Aorta (tissue), 5 donors: ENCODE data around the gene HNRNPF. TPM values are rescaled to one million over a fixed set of nuclear protein-coding genes. Genes with fewer than 3 reads are reported as not detected.

Experiments used
- ATAC-seq: fragments of 200-7000 bp; cut with Tn5 transposase; one replicate; pipeline ENCODE4 v1.9.1; 2022; ENCODE audit warnings: moderate library complexity; ENCODE audit not compliant: low FRiP score
- DNase-seq, 2 donors: peaks; one replicate each; pipeline ENCODE4 v3.0.0-alpha.2; 2020
- H3K27ac ChIP-seq, 2 donors: one replicate each; pipeline ENCODE4 v1.5.1; 2013; ENCODE audit warnings: low read length in 2 of 2, mild to moderate bottlenecking in 2 of 2, moderate library complexity in 2 of 2, control low read depth in 1 of 2, inconsistent platforms in 1 of 2, low read depth in 1 of 2
- H3K27me3 ChIP-seq, 2 donors: one replicate each; pipeline ENCODE4 v1.6.1; 2013; ENCODE audit warnings: control low read depth in 1 of 2, low read length in 1 of 2, mild to moderate bottlenecking in 1 of 2, moderate library complexity in 1 of 2; ENCODE audit not compliant: insufficient read depth in 2 of 2, control insufficient read depth in 1 of 2
- H3K36me3 ChIP-seq, 2 donors: one replicate each; pipeline ENCODE4 v1.6.1; 2013; ENCODE audit warnings: control low read depth in 1 of 2, low read length in 1 of 2, mild to moderate bottlenecking in 1 of 2; ENCODE audit not compliant: insufficient read depth in 2 of 2, control insufficient read depth in 1 of 2
- H3K4me1 ChIP-seq, 2 donors: one replicate each; pipeline ENCODE4 v1.6.1; 2013; ENCODE audit warnings: low read length in 2 of 2, control low read depth in 1 of 2, mild to moderate bottlenecking in 1 of 2, moderate library complexity in 1 of 2; ENCODE audit not compliant: insufficient read depth in 2 of 2, control insufficient read depth in 1 of 2
- H3K4me3 ChIP-seq, 2 donors: one replicate each; pipeline ENCODE4 v1.5.1; 2013; ENCODE audit warnings: low read length in 2 of 2, control low read depth in 1 of 2, mild to moderate bottlenecking in 1 of 2
- H3K9me3 ChIP-seq: one replicate; pipeline ENCODE4 v1.6.1; 2013; ENCODE audit warnings: mild to moderate bottlenecking, low read length; ENCODE audit not compliant: control insufficient read depth
- WGBS, 2 donors: extraction: QIAGEN DNeasy Blood & Tissue Kit; methylation state at CpG; one replicate each; pipeline ENCODE4 v1.1.7; 2013; 5-methylcytosine and 5-hydroxymethylcytosine counted together
- intact Hi-C, 2 donors: fragments of 100-400 bp; cut with DNase I; formaldehyde crosslinking; loops; one replicate each; pipeline versions ENCODE4 v1.14.2 to v1.15.0; 2022
- polyA plus RNA-seq, 2 donors: library from polyadenylated mRNA; stranded (reverse); fragments of 200-250 nt; gene quantifications; one replicate each; pipeline ENCODE4 v1.2.3, GENCODE V29; 2013
- total RNA-seq, 2 donors: library from RNA; stranded (reverse); fragmentation: NEBNext Ultra II Directional; extraction: Animal tissue kit (Norgen Biotek cat#: 25700); gene quantifications; one replicate each; pipeline ENCODE4 v1.2.1, GENCODE V29; 2021
- donor health status: healthy with polysubstance abuse.
- donor health status: Bipolar disorder and iron deficiency.
- donor health status: DM: no; HTN: no; CAD: no.
- donor health status: DM: no; HTN: no; CAD: no.
- donor health status: DM: yes; HTN: yes; CAD: no.

The HNRNPF gene
- total and polyA plus RNA-seq, 4 donors: 54.3 to 114 (median 83.3) TPM

DNA sequence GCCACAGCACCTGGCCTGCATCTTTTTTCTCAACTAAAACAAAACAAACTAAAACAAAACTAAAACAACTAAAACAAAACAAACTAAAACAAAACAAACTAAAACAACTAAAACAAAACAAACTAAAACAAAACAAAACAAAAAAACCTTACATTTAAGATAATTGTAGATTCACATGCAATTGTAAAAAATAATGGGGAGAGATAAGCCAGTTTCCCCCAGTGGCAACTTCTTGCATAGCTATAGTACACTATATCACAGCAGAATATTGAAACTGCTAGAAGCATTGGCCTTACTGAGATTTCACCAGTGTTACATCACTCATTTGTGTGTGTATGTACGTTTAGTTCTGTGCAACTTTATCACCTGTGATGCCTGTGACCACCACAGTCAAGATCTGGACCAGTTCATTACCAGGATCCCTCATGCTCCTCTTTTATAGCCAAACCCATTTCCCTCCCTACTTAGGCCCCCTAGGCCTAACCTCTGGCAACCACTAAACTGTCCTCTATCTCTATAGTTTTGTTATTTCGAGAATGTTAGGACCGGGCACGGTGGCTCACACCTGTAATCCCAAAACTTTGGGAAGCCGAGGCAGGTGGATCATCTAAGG, 28.3 kb downstream of the HNRNPF start:
- Histone ChIP-seq H3K4me3 (no peak overlapping the region), H3K27me3 (peaks cover 0 to 2% of the 10 kb centered on the region in 2 donors), H3K27ac (no peak overlapping the region), H3K4me1 (no peaks in the 10 kb centered on the region), H3K9me3 (no peaks in the 10 kb centered on the region), H3K36me3 (peaks cover 0 to 2% of the 10 kb centered on the region in 2 donors)
- intact Hi-C loops: no loop called here
- ATAC-seq (no peak), DNase-seq (peak in 1 of 2 donors; percentile 3)
- WGBS, 2 donors: 87 to 92% methylated on average over 5 of the region's 5 CpGs

DNA sequence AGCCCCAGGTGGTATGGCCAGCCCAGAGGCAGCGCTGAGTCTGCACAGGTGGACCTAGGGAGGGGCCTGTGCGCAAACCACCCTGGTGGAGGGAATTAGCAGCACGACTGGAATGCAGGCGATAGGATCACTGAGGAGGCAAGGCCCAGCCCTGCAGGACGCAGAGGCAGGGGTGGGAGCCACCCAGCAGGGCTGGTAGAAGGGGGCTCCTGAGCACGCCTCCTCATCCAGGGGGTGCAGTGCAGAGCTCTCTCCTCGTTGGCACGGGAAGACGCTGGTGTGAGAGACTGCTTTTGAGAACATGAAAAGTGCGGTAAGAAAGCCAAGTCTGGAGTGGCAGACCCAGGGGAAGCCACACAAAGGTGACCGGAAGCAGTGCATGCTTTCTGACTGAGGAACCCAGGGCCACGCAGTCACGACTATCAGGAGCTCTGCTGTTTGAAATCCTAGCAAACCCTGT, 31.5 kb downstream of the HNRNPF start:
- DNase-seq (peak; percentile 13 to 66), ATAC-seq (no peak)
- Histone ChIP-seq H3K36me3 (no peaks in the 10 kb centered on the region), H3K27me3 (no peaks in the 10 kb centered on the region), H3K4me1 (no peaks in the 10 kb centered on the region), H3K4me3 (no peak overlapping the region), H3K27ac (no peak overlapping the region), H3K9me3 (no peaks in the 10 kb centered on the region)
- 80 to 87% methylated on average over 13 of the region's 13 CpGs for WGBS, 2 donors
- intact Hi-C loops: no loop called here

DNA sequence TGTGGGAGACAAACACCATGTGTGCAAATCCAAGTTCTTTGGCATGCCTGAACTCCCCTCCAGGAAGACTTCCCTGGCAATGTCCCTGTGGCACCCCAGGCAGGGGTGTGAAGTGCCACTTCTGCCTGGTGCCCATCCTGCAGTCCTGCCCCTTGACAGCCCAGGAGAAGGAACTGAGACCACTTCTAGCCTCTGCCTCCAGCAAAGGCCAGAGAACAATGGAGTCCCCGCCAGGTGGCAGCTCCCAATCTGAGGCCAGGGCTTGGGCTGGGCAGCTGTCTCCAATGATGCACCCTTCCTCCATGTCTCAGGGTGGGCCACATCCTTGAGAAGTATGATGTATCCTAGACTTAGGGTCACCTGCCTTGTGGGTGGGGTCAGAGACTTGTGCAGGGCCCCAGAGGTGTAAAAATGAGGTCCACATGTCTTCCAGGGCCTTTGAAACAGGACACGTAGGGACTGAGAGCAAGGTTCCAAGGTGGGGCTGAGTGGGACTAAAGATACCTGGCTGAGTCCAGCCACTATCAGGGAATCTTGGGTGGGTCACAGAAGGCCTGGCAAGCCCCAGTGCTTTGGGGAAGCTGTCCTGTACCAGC, 32.1 kb downstream of the HNRNPF start:
- ATAC-seq (no peak), DNase-seq (peak; percentile 29 to 53)
- H3K27ac ChIP-seq: no peak overlapping the region
- no peaks in the 10 kb centered on the region for H3K4me1 ChIP-seq
- H3K36me3 ChIP-seq: no peaks in the 10 kb centered on the region
- 48 to 76% methylated on average over 2 of the region's 2 CpGs for WGBS, 2 donors
- H3K27me3 ChIP-seq: no peaks in the 10 kb centered on the region
- H3K4me3 ChIP-seq: no peak overlapping the region
- intact Hi-C loops: no loop called here
- no peaks in the 10 kb centered on the region for H3K9me3 ChIP-seq

DNA sequence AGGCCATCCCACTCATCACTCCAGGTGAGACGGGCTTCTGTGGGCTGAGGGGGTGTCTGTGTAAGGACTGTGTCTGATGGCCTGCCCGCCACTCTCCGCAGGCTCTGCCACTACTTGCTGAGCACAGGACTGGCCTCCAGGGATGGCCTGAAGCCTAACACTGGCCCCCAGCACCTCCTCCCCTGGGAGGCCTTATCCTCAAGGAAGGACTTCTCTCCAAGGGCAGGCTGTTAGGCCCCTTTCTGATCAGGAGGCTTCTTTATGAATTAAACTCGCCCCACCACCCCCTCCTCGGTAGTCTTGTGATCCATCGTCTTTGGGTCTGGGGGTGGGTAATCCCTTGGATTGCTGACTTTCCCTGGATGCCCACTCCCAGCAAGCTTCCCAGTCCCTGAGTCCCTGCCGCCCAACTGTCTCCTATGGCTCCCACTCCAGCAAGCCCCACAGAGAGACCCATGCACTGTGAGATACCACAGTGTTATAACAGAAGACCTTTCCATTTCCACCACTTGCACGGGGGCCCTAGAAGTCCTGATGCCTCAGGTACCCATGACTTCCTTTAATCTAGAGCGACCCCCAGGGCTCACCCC, 32.8 kb downstream of the HNRNPF start:
- Histone ChIP-seq H3K9me3 (no peaks in the 10 kb centered on the region), H3K36me3 (no peaks in the 10 kb centered on the region), H3K4me3 (no peak overlapping the region), H3K27me3 (no peaks in the 10 kb centered on the region), H3K4me1 (no peaks in the 10 kb centered on the region), H3K27ac (no peak overlapping the region)
- ATAC-seq (no peak), DNase-seq (peak; percentile 23 to 65)
- WGBS, 2 donors: 89 to 94% methylated on average over 9 of the region's 9 CpGs
- intact Hi-C loops: no loop called here

DNA sequence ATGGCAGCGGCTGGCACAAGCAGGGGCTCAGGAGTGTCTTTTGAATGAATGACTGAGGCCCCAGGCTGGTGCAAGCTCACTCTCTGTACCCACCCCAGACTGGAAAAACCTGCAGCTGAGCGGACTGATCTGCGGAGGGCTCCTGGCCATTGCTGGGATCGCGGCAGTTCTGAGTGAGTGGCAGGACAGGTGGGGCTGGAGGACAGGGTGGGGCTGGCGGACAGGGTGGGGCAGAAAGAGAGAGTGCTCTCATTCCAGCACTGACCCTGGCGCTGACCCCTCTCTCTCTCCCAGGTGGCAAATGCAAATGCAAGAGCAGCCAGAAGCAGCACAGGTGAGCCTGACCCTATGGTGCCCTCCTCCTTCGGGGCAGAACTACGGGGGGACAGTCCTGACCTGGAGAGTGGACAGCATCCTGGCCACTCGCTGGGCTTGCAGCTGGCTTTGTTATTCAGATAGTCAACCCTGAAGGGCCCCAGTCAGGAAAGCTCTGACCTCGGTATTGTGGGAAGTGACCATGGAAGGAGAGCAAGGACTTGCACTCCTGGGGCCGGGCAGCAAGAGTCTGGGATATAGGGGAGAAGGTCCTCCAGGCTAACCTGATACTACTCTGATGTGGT, 33.5 kb downstream of the HNRNPF start:
- Histone ChIP-seq H3K27me3 (no peaks in the 10 kb centered on the region), H3K4me3 (no peak overlapping the region), H3K9me3 (no peaks in the 10 kb centered on the region), H3K36me3 (no peaks in the 10 kb centered on the region), H3K4me1 (no peaks in the 10 kb centered on the region), H3K27ac (no peak overlapping the region)
- ATAC-seq: no peak
- 86% methylated on average over 11 to 12 of the region's 12 CpGs for WGBS, 2 donors
- intact Hi-C loops: no loop called here
- DNase-seq: peak; percentile 26 to 67

DNA sequence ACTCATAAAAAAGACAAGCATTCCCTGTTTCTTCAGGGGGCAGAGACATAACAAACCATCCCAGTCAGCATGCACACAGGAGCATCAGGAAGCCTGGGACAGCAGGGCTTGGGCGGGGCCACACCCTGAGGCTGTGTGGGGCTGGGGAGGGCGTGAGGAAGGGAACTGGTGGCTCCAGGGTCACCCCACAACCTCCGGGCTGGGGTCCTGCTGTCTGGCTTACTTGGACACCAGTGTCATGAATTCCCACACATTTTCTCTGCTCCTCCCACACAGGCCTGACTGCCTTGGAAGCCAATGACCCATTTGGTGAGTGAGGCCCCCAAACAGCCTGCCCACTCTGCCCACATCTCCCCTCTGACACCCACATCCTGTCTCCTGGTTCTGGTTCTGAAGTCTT, 34.8 kb downstream of the HNRNPF start:
- intact Hi-C loops: no loop called here
- DNase-seq: peak; percentile 16 to 56
- 84 to 94% methylated on average over 2 to 3 of the region's 3 CpGs for WGBS, 2 donors

DNA sequence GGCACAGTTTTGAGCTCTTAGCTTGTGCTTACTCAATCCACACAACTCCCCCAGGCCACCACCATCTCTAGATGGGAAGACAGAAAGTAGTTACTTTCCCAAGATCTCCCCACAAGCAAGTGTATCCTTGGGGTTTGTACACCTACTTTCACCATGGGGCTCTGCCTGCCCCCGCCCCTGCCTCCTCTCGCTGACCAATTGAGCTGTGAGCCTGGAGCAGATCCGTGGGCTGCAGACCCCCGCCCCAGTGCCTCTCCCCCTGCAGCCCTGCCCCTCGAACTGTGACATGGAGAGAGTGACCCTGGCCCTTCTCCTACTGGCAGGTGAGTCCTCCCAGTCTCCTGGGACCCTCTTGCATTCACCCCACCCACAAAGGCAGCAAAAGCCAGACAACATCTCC, 35.5 kb downstream of the HNRNPF start:
- intact Hi-C loops: no loop called here
- Histone ChIP-seq H3K9me3 (no peaks in the 10 kb centered on the region), H3K27ac (no peak overlapping the region), H3K4me1 (no peaks in the 10 kb centered on the region), H3K27me3 (no peaks in the 10 kb centered on the region), H3K4me3 (no peak overlapping the region), H3K36me3 (no peaks in the 10 kb centered on the region)
- 77 to 91% methylated on average over 5 of the region's 5 CpGs for WGBS, 2 donors
- ATAC-seq (no peak), DNase-seq (peak; percentile 21 to 26)

More for the DNA sequence above, 34.8 kb downstream of the HNRNPF start:
- Histone ChIP-seq H3K27ac (no peak overlapping the region), H3K4me1 (no peaks in the 10 kb centered on the region), H3K27me3 (no peaks in the 10 kb centered on the region), H3K9me3 (no peaks in the 10 kb centered on the region), H3K36me3 (no peaks in the 10 kb centered on the region), H3K4me3 (no peak overlapping the region)
- ATAC-seq: no peak

DNA sequence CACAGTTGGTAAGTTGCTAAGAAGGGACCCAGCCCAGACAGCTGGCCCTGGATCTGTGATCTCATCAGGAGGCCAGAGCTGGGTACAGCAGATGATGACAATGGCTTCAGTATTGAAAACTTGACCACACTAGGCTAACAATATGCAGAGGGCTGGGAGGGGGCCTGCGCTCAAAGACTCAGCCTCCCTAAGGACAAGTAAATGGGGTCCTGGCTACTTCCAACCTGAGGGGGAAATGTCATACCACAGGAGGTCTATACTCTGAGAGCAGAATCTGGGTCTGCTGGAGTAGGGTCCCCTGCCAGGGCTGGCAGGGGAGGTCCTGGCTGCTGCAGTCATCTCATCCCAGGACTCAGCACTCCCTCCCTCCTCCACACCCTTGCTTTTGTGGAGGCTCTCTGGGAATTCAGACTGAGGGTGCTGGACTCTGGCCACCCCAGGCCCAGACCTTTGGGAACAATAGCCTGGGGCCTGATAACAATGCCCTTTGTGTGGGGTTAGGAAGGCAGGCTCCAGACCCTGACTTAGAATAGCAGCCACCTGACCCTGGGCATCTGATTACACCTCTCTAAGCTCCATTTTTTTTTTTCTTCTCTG, 36.1 kb downstream of the HNRNPF start:
- intact Hi-C loops: no loop called here
- Histone ChIP-seq H3K27me3 (no peaks in the 10 kb centered on the region), H3K27ac (no peak overlapping the region), H3K4me1 (no peaks in the 10 kb centered on the region), H3K4me3 (no peak overlapping the region), H3K36me3 (no peaks in the 10 kb centered on the region), H3K9me3 (no peaks in the 10 kb centered on the region)
- ATAC-seq (no peak), DNase-seq (peak; percentile 6 to 32)
- WGBS, 2 donors: 97 to 100% methylated on average over 1 of the region's 1 CpG
